Astrocyte (in vitro differentiated cells and primary cell): ENCODE data around the gene CBLIF.

ENCODE experiments used
- CTCF ChIP-seq: IDR thresholded peaks from 2 replicates; pipeline ENCODE4 v1.5.1; 2011; ENCODE audit warnings: low read depth, mild to moderate bottlenecking, inconsistent platforms, low read length, moderate library complexity; ENCODE audit not compliant: insufficient read depth
- EZH2 ChIP-seq: IDR thresholded peaks from 2 replicates; pipeline ENCODE4 v1.6.1; 2012; ENCODE audit warnings: mild to moderate bottlenecking, low read length, inconsistent platforms; ENCODE audit not compliant: insufficient read depth

GRCh38 chr11:59829358-59829757 lies 15.9 kb downstream of the CBLIF start:
- TF ChIP-seq CTCF (no peak), EZH2 (no peak)
